ENCODE data around the gene HM13.
"Not testable (repeated sequence)": the region's sequence is repeated elsewhere in the genome, so short reads cannot be mapped to it uniquely, and the experiment has no call there.

HM13 gene

DNA sequence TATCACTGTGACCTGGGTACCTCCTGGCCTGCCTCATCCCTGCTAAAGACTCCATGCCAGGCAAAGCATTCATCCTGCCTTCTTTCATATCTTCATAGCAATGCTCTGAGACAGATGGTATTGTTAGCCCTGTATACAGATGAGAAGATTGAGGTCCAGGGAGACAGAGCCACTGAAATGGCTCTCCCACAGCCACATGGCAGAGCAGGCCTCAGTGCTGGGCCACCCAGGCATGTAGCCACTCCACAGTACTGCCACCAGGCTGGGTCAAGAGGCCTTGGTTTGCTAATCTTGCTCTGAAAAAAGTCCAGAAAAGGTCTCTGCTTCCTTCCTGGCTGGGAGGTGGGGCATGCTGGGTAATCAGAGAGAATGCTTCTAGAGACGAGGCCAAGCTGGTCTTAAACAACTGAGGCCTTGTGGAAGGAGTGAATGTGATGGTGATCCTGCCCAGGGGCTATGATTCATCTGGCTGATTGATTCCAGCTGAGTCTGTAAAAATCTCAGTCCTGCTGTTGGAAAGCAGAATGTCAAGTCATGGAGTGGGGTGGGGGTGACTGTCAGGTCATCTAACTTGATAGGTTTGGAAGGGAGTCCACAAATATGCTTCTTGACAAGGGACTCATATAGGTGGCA, 29.8 kb downstream of the HM13 start:
- no peak for DNase-seq (ENCODE audit: low read depth, low spot score)

DNA sequence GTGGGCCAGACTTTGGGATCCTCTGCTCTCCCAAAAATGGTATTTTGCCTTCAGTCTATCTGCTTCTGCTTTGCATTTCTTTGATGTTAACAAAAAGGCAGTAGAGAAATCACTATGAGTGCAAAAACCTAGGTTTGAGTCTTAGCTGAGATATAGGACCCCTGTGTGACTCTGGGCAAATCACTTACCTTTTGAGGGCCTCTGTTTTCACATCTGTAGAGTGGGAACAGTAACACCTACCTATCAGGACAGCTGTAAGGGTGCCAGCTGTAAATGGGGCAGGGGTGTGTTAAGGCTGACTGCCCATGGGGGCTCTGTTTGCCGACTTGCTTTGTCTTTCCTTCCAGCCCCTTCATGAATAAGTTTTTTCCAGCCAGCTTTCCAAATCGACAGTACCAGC, 30.4 kb downstream of the HM13 start:
- DNase-seq (ENCODE audit: low read depth, low spot score), result no peak

DNA sequence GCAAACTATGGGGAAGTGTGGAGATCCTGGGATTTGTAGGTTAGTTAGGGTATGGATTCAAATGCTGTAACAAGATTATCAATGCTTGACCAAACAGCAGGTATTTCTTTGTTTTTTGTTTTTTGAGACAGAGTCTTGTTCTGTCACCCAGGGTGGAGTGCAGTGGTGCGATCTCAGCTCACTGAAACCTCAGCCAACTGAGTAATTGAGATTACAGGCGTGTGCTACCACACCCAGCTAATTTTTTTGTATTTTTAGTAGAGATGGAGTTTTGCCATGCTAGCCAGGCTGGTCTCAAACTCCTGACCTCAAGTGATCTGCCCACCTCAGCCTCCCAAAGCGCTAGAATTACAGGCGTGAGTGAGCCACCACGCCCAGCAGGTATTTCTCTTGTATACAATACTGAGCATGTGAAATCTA, 31.4 kb downstream of the HM13 start:
- DNase-seq (ENCODE audit: low read depth, low spot score), result not testable (repeated sequence)

DNA sequence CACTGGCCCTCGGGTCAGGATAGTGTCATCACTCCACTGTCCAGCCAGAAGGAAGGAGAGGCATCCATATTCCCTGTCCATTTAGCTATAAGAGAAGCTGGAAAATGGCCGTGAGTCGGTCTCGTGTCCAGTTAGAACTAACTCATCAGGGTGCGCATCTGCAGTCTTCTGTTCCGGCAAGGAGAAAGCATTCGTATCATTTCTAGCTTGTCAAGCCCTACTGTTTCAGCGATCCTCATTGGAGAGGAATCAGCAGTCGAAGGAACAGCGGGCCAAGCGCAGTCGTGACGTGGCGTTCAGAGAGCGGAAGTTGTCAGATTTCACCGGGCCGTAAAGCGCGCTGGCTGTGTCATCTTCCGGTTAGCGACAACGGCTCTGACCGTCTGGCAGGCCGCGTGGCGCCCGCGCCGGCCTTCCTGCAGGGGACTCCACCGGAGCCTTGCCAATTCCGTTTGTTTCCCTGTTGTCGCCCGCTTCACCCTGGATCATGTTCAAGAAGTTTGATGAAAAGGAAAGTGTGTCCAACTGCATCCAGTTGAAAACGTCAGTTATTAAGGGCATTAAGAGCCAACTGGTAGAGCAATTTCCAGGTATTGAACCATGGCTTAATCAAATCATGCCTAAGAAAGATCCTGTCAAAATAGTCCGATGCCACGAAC, 32.9 kb downstream of the HM13 start:
- peak; percentile 46 for DNase-seq (ENCODE audit: low read depth, low spot score)

DNA sequence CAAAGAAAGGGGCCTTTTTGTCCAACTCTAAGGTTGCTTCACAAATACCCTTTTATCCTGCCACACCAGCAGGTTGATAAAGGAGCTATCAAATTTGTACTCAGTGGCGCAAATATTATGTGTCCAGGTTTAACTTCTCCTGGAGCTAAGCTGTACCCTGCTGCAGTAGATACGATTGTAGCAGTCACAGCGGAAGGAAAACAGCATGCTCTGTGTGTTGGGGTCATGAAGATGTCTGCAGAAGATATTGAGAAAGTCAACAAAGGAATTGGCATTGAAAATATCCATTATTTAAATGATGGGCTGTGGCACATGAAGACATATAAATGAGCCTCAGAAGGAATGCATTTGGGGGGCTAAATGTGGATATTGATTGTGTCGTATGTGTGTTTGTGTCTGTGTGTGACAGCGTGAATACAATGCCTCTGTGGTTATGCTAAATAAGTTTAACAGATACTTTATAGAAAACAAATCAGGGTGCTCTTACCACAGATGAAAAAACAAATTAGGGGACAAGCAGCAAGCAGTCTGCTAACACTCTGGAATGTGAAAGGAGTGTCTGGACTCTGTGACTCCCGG, 33.6 kb downstream of the HM13 start:
- no peak for DNase-seq (ENCODE audit: low read depth, low spot score)

DNA sequence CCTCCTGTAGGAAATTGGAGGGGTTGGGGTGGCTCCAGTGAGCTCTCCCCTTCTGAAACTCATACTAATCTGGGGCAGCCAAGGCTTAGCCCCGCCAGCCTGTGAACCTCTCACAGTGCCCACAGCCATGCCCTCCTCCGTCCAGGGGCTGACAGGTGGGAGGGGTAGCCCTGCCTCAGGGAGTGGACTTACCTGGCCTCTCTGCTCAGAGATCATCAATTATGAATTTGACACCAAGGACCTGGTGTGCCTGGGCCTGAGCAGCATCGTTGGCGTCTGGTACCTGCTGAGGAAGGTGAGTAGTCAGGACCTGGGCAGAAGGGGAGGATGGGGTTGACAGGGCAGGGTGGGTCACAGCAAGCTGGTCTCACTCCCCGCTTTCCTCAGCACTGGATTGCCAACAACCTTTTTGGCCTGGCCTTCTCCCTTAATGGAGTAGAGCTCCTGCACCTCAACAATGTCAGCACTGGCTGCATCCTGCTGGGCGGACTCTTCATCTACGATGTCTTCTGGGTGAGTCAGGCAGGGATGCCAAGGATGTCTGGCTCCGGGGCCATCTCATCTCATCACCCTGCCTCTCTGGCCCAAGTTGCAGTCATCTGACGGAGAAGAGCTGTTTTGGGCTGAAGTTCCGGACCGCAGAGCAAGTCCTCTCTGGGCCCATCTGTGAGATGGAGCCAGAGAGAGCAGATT, 34.7 kb downstream of the HM13 start:
- DNase-seq (ENCODE audit: low read depth, low spot score), result no peak

DNA sequence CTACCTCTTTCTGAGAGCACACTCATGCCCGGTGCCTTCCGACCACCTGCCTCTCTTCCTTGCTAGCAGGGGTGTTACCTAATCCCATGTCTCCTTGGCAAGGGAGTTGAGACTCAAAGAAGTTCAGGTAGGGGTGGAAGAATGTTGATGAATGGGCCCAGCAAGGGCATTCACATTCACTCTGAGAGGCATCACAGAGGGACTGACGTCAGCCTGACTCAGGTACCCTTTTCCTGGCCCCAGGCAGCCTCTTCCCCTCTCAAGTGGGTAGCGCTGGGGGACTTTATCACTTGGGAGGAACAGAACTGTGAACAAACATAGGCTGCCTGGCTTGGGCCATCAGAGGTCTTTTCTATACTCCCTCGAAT, 35.3 kb downstream of the HM13 start:
- DNase-seq (ENCODE audit: low read depth, low spot score), result no peak

DNA sequence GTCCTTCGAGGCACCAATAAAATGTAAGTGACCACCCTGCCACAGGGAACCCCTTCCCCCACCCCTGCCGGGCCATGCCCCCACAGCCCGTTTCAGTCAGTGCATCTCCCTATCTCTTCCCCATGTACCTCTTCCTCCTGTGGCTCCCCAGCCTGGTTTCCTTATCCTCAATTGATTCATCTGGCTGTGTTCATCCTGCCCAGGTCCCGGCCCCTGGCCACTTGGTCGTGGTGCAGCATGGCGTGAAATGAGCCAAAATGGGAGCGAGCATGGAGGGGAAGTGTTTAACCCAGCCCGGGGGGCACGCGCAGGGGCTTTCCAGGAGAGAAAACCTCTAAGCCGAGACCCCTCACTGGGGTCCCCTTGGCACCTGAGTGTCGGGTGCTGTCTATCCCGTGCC, 35.9 kb downstream of the HM13 start:
- DNase-seq (ENCODE audit: low read depth, low spot score), result no peak

DNA sequence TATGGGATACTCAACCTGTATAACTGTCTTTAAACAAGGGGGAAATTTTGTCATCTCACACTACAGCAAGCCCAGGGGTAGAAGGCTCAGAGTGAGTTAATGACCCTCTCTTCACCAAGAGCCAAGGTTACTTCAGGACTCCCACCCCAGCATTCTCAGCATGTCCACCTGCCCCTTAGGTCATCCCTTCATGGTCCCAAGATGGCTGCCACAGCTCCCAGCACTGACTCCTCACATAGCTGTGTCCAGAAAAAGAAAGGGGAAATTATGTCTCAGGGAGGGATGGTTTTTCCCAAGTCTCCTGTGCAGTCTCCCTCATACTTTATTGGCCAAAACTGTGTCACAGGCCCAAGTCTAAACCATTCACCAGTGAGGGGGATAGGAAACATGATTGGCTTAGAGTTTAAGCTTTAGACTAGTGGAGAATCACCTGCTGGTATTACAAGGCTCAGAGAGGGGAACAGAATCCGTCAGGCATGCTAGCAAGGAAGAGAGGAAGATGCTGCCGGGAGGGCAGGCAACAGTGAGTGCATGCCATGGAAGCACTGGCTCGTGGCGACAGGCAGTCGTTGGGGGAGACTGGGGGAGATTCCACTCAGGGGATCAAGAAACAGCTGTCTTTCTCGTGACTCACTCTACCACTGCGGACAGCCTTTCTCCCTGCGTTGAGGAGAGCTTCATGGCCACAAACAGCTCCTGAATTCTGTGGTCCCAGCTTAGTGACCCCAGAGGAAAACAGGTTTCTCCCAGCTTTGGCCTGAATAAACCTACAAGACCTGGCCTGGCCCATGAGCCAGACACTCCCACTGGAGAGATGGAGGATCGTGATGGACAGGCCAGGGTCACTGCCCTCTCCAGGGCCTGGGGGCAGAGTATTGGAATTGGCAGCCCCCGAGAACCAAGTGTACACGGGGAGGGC, 37.2 kb downstream of the HM13 start:
- DNase-seq (ENCODE audit: low read depth, low spot score), result no peak

DNA sequence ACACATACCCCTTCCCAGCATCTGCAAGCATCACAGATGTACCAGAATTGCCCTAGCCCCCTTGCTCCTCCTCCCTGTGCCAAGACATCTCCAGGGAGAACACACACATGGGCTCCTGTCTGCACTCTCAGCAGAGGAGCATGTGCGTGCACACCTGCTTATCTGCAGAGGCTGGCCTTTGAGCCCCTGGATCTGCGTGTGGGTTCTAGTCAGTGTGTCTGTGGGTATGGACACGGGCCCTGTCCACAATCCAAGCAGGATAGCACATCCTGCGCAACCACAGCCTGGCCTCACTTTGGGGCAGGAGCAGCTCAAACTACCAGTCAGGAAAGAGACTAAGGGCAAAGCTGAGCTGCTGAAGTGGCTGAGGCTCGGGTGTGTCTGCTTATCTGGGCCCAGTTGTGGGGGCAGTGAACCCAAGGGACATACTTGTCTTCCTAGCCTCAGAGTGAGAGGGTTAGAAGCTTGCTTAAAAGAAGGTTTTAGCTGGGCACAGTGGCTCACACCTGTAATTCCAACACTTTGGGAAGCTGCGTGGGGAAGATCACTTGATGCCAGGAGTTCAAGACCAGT, 41.0 kb downstream of the HM13 start:
- no peak for DNase-seq (ENCODE audit: low read depth, low spot score)

DNA sequence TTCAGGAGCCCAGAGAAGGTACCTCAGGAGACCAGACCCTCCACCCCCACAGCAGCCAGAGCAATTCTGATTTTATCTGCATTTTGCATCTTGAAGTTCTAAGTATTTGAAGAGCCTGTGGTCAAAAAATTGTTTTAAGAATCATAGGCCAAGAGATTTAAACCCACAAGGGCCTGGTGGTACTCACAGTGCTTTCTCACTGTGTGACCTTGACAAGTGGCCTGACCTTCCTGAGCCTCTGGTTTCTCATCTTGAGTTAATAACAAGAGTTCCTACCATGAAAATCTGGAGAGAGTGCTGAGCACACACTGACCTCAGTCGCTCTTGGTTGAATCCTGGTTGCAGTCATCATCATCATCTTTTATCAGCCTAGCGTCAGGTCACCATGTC, 45.5 kb downstream of the HM13 start:
- DNase-seq (ENCODE audit: low read depth, low spot score), result no peak

DNA sequence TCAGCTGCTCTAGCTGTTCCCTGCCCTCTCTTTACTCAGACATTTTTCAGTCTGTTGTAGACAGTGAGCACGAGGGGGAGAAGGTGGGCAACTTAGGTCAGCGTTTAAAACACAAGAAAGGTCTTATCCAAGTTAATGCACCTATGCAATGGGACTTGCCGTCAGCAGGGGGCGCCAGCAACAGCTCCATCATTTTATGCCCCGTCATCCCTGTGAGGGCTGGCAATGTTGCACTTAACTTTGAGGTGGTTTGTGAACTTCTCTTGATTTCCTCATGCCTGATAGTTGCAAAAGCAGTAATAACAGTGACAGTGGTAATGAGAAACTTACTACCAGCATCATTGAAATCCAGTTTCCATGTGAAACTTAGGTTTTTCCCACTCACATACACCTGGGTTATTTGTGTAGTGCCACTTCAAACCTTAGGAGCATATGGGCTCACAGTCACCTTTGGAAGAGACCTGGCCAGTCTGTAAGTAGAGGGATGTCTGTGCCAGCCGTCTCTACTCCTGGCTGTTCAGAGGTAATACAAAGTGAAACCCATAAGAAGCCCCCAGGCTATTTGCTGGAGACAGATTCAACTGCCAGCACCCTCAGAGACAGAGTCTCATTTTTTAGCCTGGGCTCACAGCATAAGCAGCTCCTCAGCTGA, 46.0 kb downstream of the HM13 start:
- peak; percentile 56 for DNase-seq (ENCODE audit: low read depth, low spot score)

DNA sequence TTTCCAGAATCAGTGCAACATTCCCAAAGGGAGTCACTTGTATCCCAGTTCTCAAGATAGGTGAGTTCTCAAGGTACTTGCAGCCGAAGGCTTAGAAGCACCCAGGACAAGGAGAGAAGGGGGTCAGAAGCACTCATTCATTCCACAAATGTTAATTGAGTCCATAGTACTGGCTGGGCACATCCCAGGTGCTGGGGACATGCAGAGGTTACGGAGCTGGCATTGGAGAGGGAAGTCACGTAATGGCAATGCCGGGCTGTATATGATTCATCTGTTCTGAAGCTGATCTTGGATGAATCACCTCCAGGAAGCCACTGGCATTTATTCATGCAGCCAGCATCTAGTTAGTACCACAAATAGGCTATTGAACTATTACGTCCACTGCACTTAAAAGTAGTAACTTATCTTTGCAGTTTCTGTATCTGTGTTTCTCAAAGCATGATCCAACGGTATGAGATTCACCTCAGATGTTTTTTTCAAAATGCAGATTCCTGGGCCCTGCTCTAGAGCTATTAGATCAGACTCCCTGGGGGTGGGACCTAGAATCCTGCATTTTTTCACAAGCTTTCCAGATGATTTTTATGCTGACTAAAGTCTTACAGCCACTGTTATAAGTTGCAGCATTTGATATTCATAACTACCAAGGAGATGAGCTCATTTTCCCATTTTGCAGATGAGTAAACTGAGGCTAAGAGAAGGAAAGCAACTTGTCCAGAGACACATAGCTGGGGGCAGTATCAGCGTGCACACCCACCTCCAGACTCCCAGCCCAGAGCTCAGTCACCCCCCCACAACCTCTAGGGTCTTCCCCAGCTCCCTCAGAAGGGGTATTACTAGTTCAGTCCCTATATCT, 46.7 kb downstream of the HM13 start:
- DNase-seq (ENCODE audit: low read depth, low spot score), result no peak

DNA sequence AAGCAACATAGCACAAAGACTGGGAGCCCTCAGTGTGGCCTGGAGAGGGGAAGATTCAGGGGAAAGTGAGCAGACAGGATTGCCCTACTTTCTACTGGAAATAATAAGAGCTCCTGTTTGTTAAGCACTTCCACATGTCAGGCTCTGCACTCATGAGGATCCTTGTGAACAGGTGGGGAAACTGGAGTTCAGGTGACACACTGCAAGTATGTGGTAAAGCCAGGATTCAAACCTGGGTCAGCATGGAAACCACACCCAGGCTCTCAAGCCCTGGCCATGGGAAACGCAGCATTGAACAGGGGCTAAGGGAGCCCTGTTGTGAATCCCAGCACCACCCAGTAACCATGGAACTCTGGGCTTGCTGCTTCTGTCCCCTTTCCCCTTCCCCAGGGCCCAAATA, 48.0 kb downstream of the HM13 start:
- DNase-seq (ENCODE audit: low read depth, low spot score), result no peak

DNA sequence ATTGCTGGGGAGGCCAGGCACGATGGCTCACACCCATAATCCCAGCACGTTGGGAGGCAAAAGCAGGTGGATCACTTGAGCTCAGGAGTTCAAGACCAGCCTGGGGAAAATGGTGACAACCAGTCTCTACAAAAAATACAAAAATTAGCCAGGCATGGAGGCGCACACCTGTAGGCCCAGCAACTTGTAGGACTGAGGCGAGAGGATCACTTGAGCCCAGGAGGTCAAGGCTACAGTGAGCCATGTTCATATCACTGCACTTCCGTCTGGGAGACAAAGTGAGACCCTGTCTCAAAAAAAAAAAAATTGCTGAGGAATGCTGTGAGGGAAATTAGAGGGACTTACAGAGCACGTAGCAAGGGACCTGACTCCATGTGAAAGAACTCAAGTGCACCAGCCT, 50.0 kb downstream of the HM13 start:
- no peak for DNase-seq (ENCODE audit: low read depth, low spot score)

DNA sequence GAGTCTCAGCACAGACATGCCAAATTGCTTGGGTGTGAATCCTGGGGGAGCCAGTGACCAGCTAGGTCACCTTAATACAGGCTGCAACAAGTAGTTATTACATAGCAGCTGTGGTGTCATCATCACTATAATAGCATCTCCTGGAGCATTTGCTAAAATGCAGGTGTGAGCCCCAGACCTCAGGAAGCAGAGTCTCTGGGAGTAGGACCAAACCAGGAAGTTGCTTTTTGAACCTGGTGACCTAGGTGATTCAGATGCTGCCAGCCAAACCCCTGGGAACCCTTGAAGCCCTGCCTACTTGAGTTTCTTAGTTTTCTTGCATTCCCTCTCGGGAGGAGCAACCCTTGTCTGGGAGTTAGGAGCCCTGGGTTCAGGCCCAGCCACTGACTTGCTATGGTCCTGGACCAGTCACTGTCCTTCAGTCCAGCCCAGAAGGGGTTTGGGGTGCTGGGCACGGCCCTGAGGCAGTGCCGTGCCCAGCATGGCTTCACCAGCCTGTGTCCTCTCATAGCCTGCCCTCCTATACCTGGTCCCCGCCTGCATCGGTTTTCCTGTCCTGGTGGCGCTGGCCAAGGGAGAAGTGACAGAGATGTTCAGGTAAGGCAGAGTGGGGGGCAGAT, 51.6 kb downstream of the HM13 start:
- DNase-seq (ENCODE audit: low read depth, low spot score), result no peak

DNA sequence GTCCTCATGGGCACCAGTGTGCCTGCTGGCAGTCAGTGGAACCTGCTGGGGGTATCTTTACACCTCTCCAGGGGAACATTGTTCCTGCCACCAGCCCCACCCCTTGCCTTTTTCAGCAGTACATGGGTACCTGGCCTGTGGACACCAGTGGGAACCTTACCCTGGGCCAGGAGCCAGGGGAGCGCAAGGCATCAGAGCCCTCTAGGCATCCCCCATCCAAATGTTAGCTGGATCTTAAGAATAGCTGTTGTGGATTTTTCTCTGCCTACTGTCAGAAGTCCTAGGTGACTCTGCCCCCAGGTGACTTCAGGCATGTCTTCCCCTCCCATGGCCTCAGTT, 52.0 kb downstream of the HM13 start:
- no peak for DNase-seq (ENCODE audit: low read depth, low spot score)

DNA sequence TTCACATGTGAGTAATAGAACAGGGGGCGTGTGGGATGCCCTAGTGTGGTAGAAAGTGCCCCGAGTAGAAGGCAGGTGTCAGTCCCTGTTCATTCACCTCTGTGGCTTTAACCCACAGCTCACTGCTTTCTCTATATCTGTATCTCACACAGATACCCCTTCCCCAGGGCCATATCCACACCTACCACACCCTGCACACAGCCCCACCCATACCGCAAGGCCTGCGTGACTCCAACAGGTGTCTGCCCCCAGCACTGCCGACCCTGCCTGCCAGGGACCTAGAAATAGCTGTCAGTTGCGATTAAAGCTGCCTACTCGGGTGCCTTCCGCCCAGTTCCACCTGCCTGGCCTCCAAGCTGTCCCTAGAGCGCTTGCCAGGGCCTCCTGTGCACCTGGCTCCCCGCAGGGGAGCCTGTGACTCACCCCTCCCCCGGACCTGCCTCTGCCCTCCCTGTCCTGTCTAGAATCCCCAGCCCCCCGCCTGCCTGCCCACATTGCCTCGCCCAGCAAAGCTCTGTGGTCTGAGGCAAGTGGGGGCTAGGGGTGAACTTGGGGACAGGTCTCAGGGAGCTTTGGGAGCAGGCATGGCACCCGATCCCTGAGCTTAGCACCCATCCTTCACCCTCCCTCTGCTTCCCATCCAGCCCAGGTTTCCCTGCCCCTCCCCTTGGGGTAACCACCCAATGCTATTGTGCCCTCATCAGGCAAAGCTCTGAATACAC, 52.6 kb downstream of the HM13 start:
- DNase-seq (ENCODE audit: low read depth, low spot score), result no peak

DNA sequence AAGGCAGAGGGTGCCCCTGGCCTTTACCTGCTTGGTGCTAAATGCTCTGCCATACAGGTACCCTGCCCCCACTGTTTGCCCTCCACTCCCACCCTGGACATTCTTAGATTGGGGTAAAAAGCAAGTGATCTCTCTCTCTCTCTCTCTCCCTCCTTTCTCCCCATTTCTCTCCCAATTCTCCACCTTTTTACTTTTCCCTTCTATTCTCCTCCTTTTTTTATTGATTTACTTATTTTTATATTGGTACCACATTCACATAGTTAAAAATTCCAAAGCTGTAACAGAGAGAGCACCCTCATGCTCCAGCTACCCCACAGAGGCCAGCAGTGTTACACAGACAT, 53.1 kb downstream of the HM13 start:
- no peak for DNase-seq (ENCODE audit: low read depth, low spot score)
